IMR-90 (cell line): ENCODE measurements around the gene GAS2L2. TPM values are rescaled to one million over a fixed set of nuclear protein-coding genes. Genes with fewer than 3 reads are reported as not detected.
A peak's percentile ranks its signal among the peaks of the same experiment; 100 is the strongest.

Source experiments
- ATAC-seq: fragments of 200-7000 bp; cut with Tn5 transposase; 2 replicates; pipeline ENCODE4 v1.9.1; 2020; ENCODE audit warnings: low read depth, mild to moderate bottlenecking, moderate library complexity
- BruUV-seq: library from RNA; stranded (reverse); fragments of 400-500 nt; replicated peaks from 2 replicates; lab custom pipeline; 2021; lab: Mats Ljungman, UMichigan
- CTCF ChIA-PET: fragments of 300-600 bp; formaldehyde crosslinking; extraction: SDS; loops from one replicate; lab custom pipeline; 2021; ENCODE audit warnings: antibody characterized with exemption; lab: Yijun Ruan, JAX
- POLR2A ChIA-PET: fragments of 300-600 bp; sonication (Branson Sonifier 250); formaldehyde crosslinking; loops from one replicate; lab custom pipeline; 2022; ENCODE audit warnings: antibody characterized with exemption; ENCODE audit not compliant: unreplicated experiment; lab: Charles Lee
- DNase-seq: peaks from one replicate; pipeline ENCODE4 v3.0.0; 2013
- H2AFZ ChIP-seq: replicated peaks from 2 replicates; pipeline ENCODE3; 2013; ENCODE audit warnings: low read length, mild to moderate bottlenecking; ENCODE audit not compliant: poor library complexity
- H2AK5ac ChIP-seq: 2 replicates; pipeline ENCODE4 v1.6.1; 2013; ENCODE audit warnings: low read depth, low read length, inconsistent platforms
- H2AK9ac ChIP-seq: replicated peaks from 2 replicates; pipeline ENCODE3; 2013; ENCODE audit warnings: mild to moderate bottlenecking, low read depth, low read length, moderate library complexity; ENCODE audit not compliant: poor library complexity
- H2BK120ac ChIP-seq: 2 replicates; pipeline ENCODE4 v1.6.1; 2013; ENCODE audit warnings: low read depth, low read length, inconsistent platforms
- H2BK15ac ChIP-seq: 3 replicates; pipeline ENCODE4 v1.6.1; 2013; ENCODE audit warnings: low read depth, low read length, inconsistent platforms
- H2BK20ac ChIP-seq: 2 replicates; pipeline ENCODE4 v1.6.1; 2013; ENCODE audit warnings: low read depth, mild to moderate bottlenecking, inconsistent platforms, low read length, moderate library complexity
- H2BK5ac ChIP-seq: 2 replicates; pipeline ENCODE4 v1.6.1; 2013; ENCODE audit warnings: mild to moderate bottlenecking, low read depth, low read length, inconsistent platforms; ENCODE audit not compliant: poor library complexity, severe bottlenecking
- H3K14ac ChIP-seq: replicated peaks from 2 replicates; pipeline ENCODE4 v1.6.1; 2013; ENCODE audit warnings: low read depth, low read length, inconsistent platforms
- H3K18ac ChIP-seq: 2 replicates; pipeline ENCODE4 v1.6.1; 2013; ENCODE audit warnings: low read depth, low read length, control low read depth
- H3K23ac ChIP-seq: 2 replicates; pipeline ENCODE4 v1.6.1; 2013; ENCODE audit warnings: low read depth, low read length, inconsistent platforms
- H3K27ac ChIP-seq: 2 replicates; pipeline ENCODE4 v1.5.1; 2013; ENCODE audit warnings: mild to moderate bottlenecking, control low read depth, low read length; ENCODE audit not compliant: insufficient read depth
- H3K27me3 ChIP-seq: 2 replicates; pipeline ENCODE4 v1.6.1; 2013; ENCODE audit warnings: low read length; ENCODE audit not compliant: control insufficient read depth, insufficient read depth
- H3K36me3 ChIP-seq: 2 replicates; pipeline ENCODE4 v1.6.1; 2013; ENCODE audit warnings: low read length, mixed read lengths; ENCODE audit not compliant: control insufficient read depth, insufficient read depth
- H3K4ac ChIP-seq: 2 replicates; pipeline ENCODE4 v1.6.1; 2013; ENCODE audit warnings: low read depth, low read length, inconsistent platforms
- H3K4me1 ChIP-seq: 2 replicates; pipeline ENCODE4 v1.6.1; 2013; ENCODE audit warnings: low read length, mixed read lengths; ENCODE audit not compliant: control insufficient read depth, insufficient read depth
- H3K4me2 ChIP-seq: 2 replicates; pipeline ENCODE4 v1.6.1; 2013; ENCODE audit warnings: low read depth, mild to moderate bottlenecking, control low read depth, low read length, moderate library complexity
- H3K4me3 ChIP-seq: 2 replicates; pipeline ENCODE4 v1.5.1; 2013; ENCODE audit warnings: low read depth, mild to moderate bottlenecking, control low read depth, low read length, moderate library complexity; ENCODE audit not compliant: insufficient read depth
- H3K56ac ChIP-seq: 2 replicates; pipeline ENCODE4 v1.6.1; 2013; ENCODE audit warnings: low read length, inconsistent platforms; ENCODE audit not compliant: insufficient read depth; ENCODE audit errors: extremely low read depth
- H3K79me1 ChIP-seq, 2 experiments: 2 replicates each; pipeline ENCODE4 v1.6.1; 2013; ENCODE audit warnings: low read length in 2 of 2, inconsistent platforms in 1 of 2, low read depth in 1 of 2
- H3K9ac ChIP-seq: 2 replicates; pipeline ENCODE4 v1.6.1; 2013; ENCODE audit warnings: low read depth, low read length, control low read depth
- H3K9me1 ChIP-seq: 2 replicates; pipeline ENCODE4 v1.6.1; 2013; ENCODE audit warnings: low read length, inconsistent platforms; ENCODE audit not compliant: insufficient read depth
- H3K9me3 ChIP-seq: 2 replicates; pipeline ENCODE4 v1.6.1; 2013; ENCODE audit warnings: low read length; ENCODE audit not compliant: control insufficient read depth, insufficient read depth
- H4K20me1 ChIP-seq: 2 replicates; pipeline ENCODE4 v1.6.1; 2013; ENCODE audit warnings: low read length, inconsistent platforms; ENCODE audit not compliant: insufficient read depth
- H4K5ac ChIP-seq: 2 replicates; pipeline ENCODE4 v1.6.1; 2013; ENCODE audit warnings: mild to moderate bottlenecking, low read depth, low read length, control low read depth
- H4K8ac ChIP-seq, 2 experiments: 2 replicates each; pipeline ENCODE4 v1.6.1; 2013; ENCODE audit warnings: low read depth in 2 of 2, low read length in 2 of 2, control low read depth in 1 of 2, inconsistent platforms in 1 of 2
- H4K91ac ChIP-seq: 2 replicates; pipeline ENCODE4 v1.6.1; 2013; ENCODE audit warnings: low read depth, low read length, inconsistent platforms; ENCODE audit not compliant: insufficient read depth
- CEBPB ChIP-seq: IDR thresholded peaks from 2 replicates; pipeline ENCODE4 v1.6.1; 2012; ENCODE audit warnings: low read depth, low read length, improper control_type of control experiment
- CTCF ChIP-seq: conservative IDR thresholded peaks from 2 replicates; pipeline ENCODE4 v1.5.1; 2012; ENCODE audit warnings: mild to moderate bottlenecking, low read depth, low read length, improper control_type of control experiment
- MAFK ChIP-seq: IDR thresholded peaks from 2 replicates; pipeline ENCODE4 v1.6.1; 2012; ENCODE audit warnings: low read depth, low read length, improper control_type of control experiment
- MAZ ChIP-seq: IDR thresholded peaks from 2 replicates; pipeline ENCODE4 v1.6.1; 2012; ENCODE audit warnings: low read depth, mild to moderate bottlenecking, low read length, improper control_type of control experiment, moderate library complexity, borderline replicate concordance
- POLR2A ChIP-seq: IDR thresholded peaks from 2 replicates; pipeline ENCODE4 v1.6.1; 2012; ENCODE audit warnings: mild to moderate bottlenecking, low read depth, low read length
- RAD21 ChIP-seq: IDR thresholded peaks from 2 replicates; pipeline ENCODE4 v1.6.1; 2012; ENCODE audit warnings: low read length, improper control_type of control experiment
- RCOR1 ChIP-seq: IDR thresholded peaks from 2 replicates; pipeline ENCODE4 v1.6.1; 2012; ENCODE audit warnings: mild to moderate bottlenecking, low read length, improper control_type of control experiment; ENCODE audit not compliant: insufficient replicate concordance
- SMC3 ChIP-seq: fragments of 150-350 bp; IDR thresholded peaks from 2 replicates; pipeline ENCODE4 v1.6.1; 2016; ENCODE audit warnings: low read depth, mild to moderate bottlenecking, antibody characterized with exemption, low read length, moderate library complexity
- WGBS, 2 experiments: methylation state at CpG; one replicate each; pipeline versions ENCODE4 v1.1.5 to v1.1.7; 2013; ENCODE audit warnings: missing lambda C conversion rate in 2 of 2; ENCODE audit not compliant: insufficient read length in 1 of 2; ENCODE audit errors: extremely low coverage in 2 of 2; 5-methylcytosine and 5-hydroxymethylcytosine counted together
- dilution Hi-C: fragments of 300-500 bp; cut with HindIII; formaldehyde crosslinking; loops from one replicate; pipeline ENCODE4 v1.14.3; 2018; ENCODE audit warnings: low sequenced_read_pairs; ENCODE audit not compliant: unreplicated experiment
- in situ Hi-C: fragments of 300-500 bp; cut with MboI; formaldehyde crosslinking; loops from 3 replicates; pipeline ENCODE4 v1.14.3; 2019; ENCODE audit warnings: low sequenced_read_pairs, inconsistent platforms, mixed read lengths
- intact Hi-C: fragments of 100-400 bp; cut with micrococcal nuclease; formaldehyde crosslinking; loops from 2 replicates; pipeline ENCODE4 v1.10.0; 2022
- polyA plus RNA-seq, 3 experiments: library from polyadenylated mRNA; depleted of rRNA; stranded (reverse); fragments of >200 nt; gene quantifications; 2 replicates each; pipeline ENCODE4 v1.2.3, GENCODE V29; 2012; ENCODE audit warnings: low replicate concordance in 1 of 3
- total RNA-seq: library from RNA; depleted of rRNA; stranded (reverse); fragments of >200 nt; gene quantifications from 2 replicates; pipeline ENCODE4 v1.2.3, GENCODE V29; 2012

Gene GAS2L2
- total and polyA plus RNA-seq, 2 of the 4 experiments (the other 2 are of a cell fraction): 0.02 TPM; not detected in 1

GRCh38 chr17:35747540-35748017, 5.5 kb downstream of the GAS2L2 start:
- no peak overlapping the region for H3K4me3 ChIP-seq
- H2BK20ac ChIP-seq: no peak overlapping the region
- no peaks in the 10 kb centered on the region for H3K36me3 ChIP-seq
- H2AFZ ChIP-seq: peak overlapping the region; percentile 0
- 0% methylated on average over 4 of the region's 12 CpGs; no CpG with 5 or more reads in 1 of the 2 experiments for WGBS, 2 experiments
- H3K27ac ChIP-seq: no peak overlapping the region
- no peak overlapping the region for H3K18ac ChIP-seq
- H3K9ac ChIP-seq: no peak overlapping the region
- no peak overlapping the region for H2BK15ac ChIP-seq
- no peak overlapping the region for H3K4me2 ChIP-seq
- peaks cover 6% of the 10 kb centered on the region for H4K20me1 ChIP-seq
- H3K56ac ChIP-seq: no peak overlapping the region
- no peak overlapping the region for H3K4ac ChIP-seq
- intact Hi-C loops (loop anchor here (1.0 to 10.0 kb wide), 6 partner anchors 134 to 575 kb away; partner anchors contain the start of genes SLFN12 and SLFN5), dilution Hi-C loops (no loop called here), in situ Hi-C loops (loop anchor here (25.0 kb wide), 1 partner anchor 385 kb away; the partner anchor contains the start of gene SLFN11)
- no peak overlapping the region for H4K5ac ChIP-seq
- ChIA-PET POLR2A (no interaction called here), CTCF (interaction anchor here (0.6 to 1.4 kb wide), 12 partner anchors 17 to 207 kb away, joined by 3 to 11 read pairs (median 3); no protein-coding TSS in a partner anchor)
- BruUV-seq: no TSS peak
- ATAC-seq: peak; percentile 92
- H3K9me3 ChIP-seq: no peaks in the 10 kb centered on the region
- peaks cover 8% of the 10 kb centered on the region; the same call in 1 of the 2 replicates for H3K4me1 ChIP-seq
- H2AK5ac ChIP-seq: no peak overlapping the region
- peak; percentile 75 for DNase-seq
- H2AK9ac ChIP-seq: no peak overlapping the region
- H4K91ac ChIP-seq: no peak overlapping the region
- H4K8ac ChIP-seq: no peak overlapping the region
- peaks cover 41% of the 10 kb centered on the region for H3K27me3 ChIP-seq
- H2BK120ac ChIP-seq: no peak overlapping the region
- H3K14ac ChIP-seq: no peak overlapping the region
- peaks cover 2% of the 10 kb centered on the region; the same call in 1 of the 2 replicates for H3K9me1 ChIP-seq
- H3K79me1 ChIP-seq: no peaks in the 10 kb centered on the region
- H2BK5ac ChIP-seq: no peak overlapping the region
- TF ChIP-seq RCOR1 (no peak), CEBPB (no peak), SMC3 (peak; percentile 88), MAFK (peak; percentile 20; the same call in 1 of the 2 replicates), POLR2A (peak; percentile 49; the same call in 1 of the 2 replicates), MAZ (0 out of 2 replicates have a peak, but pooled peaks have one; percentile 26), CTCF (peak; percentile 92), RAD21 (peak; percentile 97)
- H3K23ac ChIP-seq: no peak overlapping the region
